ENCODE results near the gene OGDHL.

DNA sequence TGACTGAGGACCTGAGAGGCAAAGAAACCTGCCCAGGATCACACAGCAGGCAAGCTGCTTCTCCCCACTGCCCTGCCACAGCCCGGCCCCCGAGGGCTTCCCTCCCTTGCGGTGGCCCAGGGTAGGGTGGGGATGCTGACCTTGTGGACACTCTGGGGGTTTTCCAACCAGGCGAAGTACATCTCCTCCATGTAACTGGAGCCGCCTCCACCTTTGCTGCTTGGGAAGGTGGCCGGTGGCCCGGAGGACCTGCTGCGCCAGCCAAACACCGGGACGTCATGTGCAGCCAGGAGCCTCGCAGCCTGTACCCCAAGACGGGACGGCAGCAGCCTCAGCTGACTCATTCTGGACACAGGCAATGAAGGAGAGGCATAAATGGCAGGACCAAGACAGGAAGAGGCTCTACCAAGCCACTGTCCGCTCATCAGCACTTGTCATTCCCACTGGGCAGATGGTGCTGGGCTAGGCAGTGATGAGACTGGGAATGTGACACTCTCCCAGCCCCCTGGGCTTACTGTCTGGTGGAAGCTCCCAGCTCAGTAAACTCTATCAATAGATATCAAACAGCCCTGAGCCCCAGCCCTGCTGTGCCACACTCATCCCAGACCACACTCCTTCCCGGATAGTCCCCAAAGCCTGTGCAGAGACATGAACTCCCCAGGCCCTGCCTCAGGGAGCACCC lies 3.7 kb downstream of the OGDHL start:
- TF ChIP-seq, protein P1, sequence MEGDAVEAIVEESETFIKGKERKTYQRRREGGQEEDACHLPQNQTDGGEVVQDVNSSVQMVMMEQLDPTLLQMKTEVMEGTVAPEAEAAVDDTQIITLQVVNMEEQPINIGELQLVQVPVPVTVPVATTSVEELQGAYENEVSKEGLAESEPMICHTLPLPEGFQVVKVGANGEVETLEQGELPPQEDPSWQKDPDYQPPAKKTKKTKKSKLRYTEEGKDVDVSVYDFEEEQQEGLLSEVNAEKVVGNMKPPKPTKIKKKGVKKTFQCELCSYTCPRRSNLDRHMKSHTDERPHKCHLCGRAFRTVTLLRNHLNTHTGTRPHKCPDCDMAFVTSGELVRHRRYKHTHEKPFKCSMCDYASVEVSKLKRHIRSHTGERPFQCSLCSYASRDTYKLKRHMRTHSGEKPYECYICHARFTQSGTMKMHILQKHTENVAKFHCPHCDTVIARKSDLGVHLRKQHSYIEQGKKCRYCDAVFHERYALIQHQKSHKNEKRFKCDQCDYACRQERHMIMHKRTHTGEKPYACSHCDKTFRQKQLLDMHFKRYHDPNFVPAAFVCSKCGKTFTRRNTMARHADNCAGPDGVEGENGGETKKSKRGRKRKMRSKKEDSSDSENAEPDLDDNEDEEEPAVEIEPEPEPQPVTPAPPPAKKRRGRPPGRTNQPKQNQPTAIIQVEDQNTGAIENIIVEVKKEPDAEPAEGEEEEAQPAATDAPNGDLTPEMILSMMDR (IDR thresholded peaks at IDR 0.05) = no peak
- TF ChIP-seq POLR2A (IDR thresholded peaks at IDR 0.05) = no peak
